Stimulated activated CD4-positive, alpha-beta T cell treated with anti-CD3 and anti-CD28 coated beads, Interleukin-12 subunit alpha, Interleukin-12 subunit beta, amount 100 ng/mL, for 24 hours (primary cell): ENCODE data around the gene IL9R.
"Not testable (repeated sequence)": the region's sequence is repeated elsewhere in the genome, so short reads cannot be mapped to it uniquely, and the experiment has no call there.

ENCODE experiments used
- DNase-seq, 2 experiments: peaks; one replicate each; pipeline ENCODE4 v3.0.0-alpha.2; 2020; ENCODE audit warnings: low read depth in 2 of 2

Gene IL9R

GRCh38 chrX:155998116-155998515, 620 bp downstream of the IL9R start:
- DNase-seq = no peak

- no peak for DNase-seq
Observed at GRCh38 chrX:155998761-155999510, 1.4 kb downstream of the IL9R start.

GRCh38 chrX:155999751-156000150, 2.3 kb downstream of the IL9R start:
- DNase-seq = not testable (repeated sequence)

- DNase-seq = no peak
Observed at GRCh38 chrX:156000361-156000926, 2.9 kb downstream of the IL9R start.

- no peak for DNase-seq
Observed at GRCh38 chrX:156001001-156001666, 3.6 kb downstream of the IL9R start.

- no peak for DNase-seq
Observed at GRCh38 chrX:156001667-156002021, 4.1 kb downstream of the IL9R start.

GRCh38 chrX:156002507-156002906, 5.0 kb downstream of the IL9R start:
- no peak for DNase-seq

- DNase-seq = no peak
Observed at GRCh38 chrX:156003486-156004185, 6.1 kb downstream of the IL9R start.

GRCh38 chrX:156004256-156004655, 6.8 kb downstream of the IL9R start:
- DNase-seq = no peak

GRCh38 chrX:156004740-156005139, 7.2 kb downstream of the IL9R start:
- DNase-seq = no peak

GRCh38 chrX:156005144-156005543, 7.6 kb downstream of the IL9R start:
- no peak for DNase-seq

GRCh38 chrX:156006468-156006867, 9.0 kb downstream of the IL9R start:
- not testable (repeated sequence) for DNase-seq

GRCh38 chrX:156008379-156008778, 10.9 kb downstream of the IL9R start:
- not testable (repeated sequence) for DNase-seq

GRCh38 chrX:156008915-156009314, 11.4 kb downstream of the IL9R start:
- DNase-seq = no peak

GRCh38 chrX:156009691-156010090, 12.2 kb downstream of the IL9R start:
- DNase-seq = not testable (repeated sequence)

- DNase-seq = not testable (repeated sequence)
Observed at GRCh38 chrX:156013286-156013953, 15.9 kb downstream of the IL9R start.

GRCh38 chrX:156019846-156020245, 22.4 kb downstream of the IL9R start:
- DNase-seq = not testable (repeated sequence)

GRCh38 chrX:156023002-156023401, 25.5 kb downstream of the IL9R start:
- DNase-seq = not testable (repeated sequence)

GRCh38 chrX:156024949-156025492, 27.5 kb downstream of the IL9R start:
- not testable (repeated sequence) for DNase-seq

- not testable (repeated sequence) for DNase-seq
Observed at GRCh38 chrX:156028653-156029237, 31.2 kb downstream of the IL9R start.

GRCh38 chrX:156029296-156029695, 31.8 kb downstream of the IL9R start:
- not testable (repeated sequence) for DNase-seq
